ENCODE results near the gene SPAG16.

GRCh38 chr2:213279971-213280370, 4.3 kb upstream of the SPAG16 start:
- TF ChIP-seq ZNF232 (CRISPR knock-in tag; IDR thresholded peaks at IDR 0.05) (no peak), CTCF (IDR thresholded peaks at IDR 0.05) (no peak), NFYB (CRISPR knock-in tag; conservative IDR thresholded peaks at IDR 0.05; ENCODE audit: low read depth) (no peak), ELF4 (CRISPR knock-in tag; IDR thresholded peaks at IDR 0.05; ENCODE audit: low read depth) (no peak), NR1H2 (CRISPR knock-in tag; IDR thresholded peaks at IDR 0.05) (no peak), SOX15 (CRISPR knock-in tag; IDR thresholded peaks at IDR 0.05) (no peak), PRDM15 (CRISPR knock-in tag; IDR thresholded peaks at IDR 0.05) (no peak), CBFB (CRISPR knock-in tag; IDR thresholded peaks at IDR 0.05; ENCODE audit: low read depth) (no peak), ESRRA (CRISPR knock-in tag; IDR thresholded peaks at IDR 0.05; ENCODE audit: borderline replicate concordance) (no peak), FOXP4 (CRISPR knock-in tag; IDR thresholded peaks at IDR 0.05) (no peak)
